H9 (cell line): ENCODE data around the gene SLC2A5. TPM values are rescaled to one million over a fixed set of nuclear protein-coding genes. Genes with fewer than 3 reads are reported as not detected.
A peak's percentile ranks its signal among the peaks of the same experiment; 100 is the strongest.

ENCODE experiments used
- DNase-seq: peaks from one replicate; pipeline ENCODE4 v3.0.0-alpha.2; 2017
- H2AFZ ChIP-seq: one replicate; pipeline ENCODE4 v1.6.1; 2013; ENCODE audit warnings: mild to moderate bottlenecking, low read length, control low read depth, moderate library complexity
- H2AK5ac ChIP-seq: 2 replicates; pipeline ENCODE4 v1.6.1; 2013; ENCODE audit warnings: low read length, control low read depth, mixed read lengths; ENCODE audit not compliant: insufficient read length
- H2BK120ac ChIP-seq: one replicate; pipeline ENCODE4 v1.6.1; 2013; ENCODE audit warnings: low read depth, mild to moderate bottlenecking, low read length, control low read depth, inconsistent platforms; ENCODE audit not compliant: poor library complexity, severe bottlenecking
- H2BK12ac ChIP-seq: 2 replicates; pipeline ENCODE4 v1.6.1; 2013; ENCODE audit warnings: low read length, control low read depth, mixed read lengths, low read depth; ENCODE audit not compliant: insufficient read length
- H2BK15ac ChIP-seq: 2 replicates; pipeline ENCODE4 v1.6.1; 2013; ENCODE audit warnings: low read depth, low read length, control low read depth
- H2BK20ac ChIP-seq: one replicate; pipeline ENCODE4 v1.6.1; 2013; ENCODE audit warnings: low read depth, mild to moderate bottlenecking, low read length, control low read depth, inconsistent platforms; ENCODE audit not compliant: poor library complexity, severe bottlenecking
- H2BK5ac ChIP-seq: 2 replicates; pipeline ENCODE4 v1.6.1; 2013; ENCODE audit warnings: low read length, control low read depth, mixed read lengths; ENCODE audit not compliant: insufficient read length
- H3K14ac ChIP-seq: 2 replicates; pipeline ENCODE4 v1.6.1; 2013; ENCODE audit warnings: low read length, control low read depth; ENCODE audit not compliant: insufficient read depth
- H3K18ac ChIP-seq: 2 replicates; pipeline ENCODE4 v1.6.1; 2013; ENCODE audit warnings: low read depth, mild to moderate bottlenecking, mixed read lengths, low read length, control low read depth; ENCODE audit not compliant: insufficient read length
- H3K23ac ChIP-seq: 2 replicates; pipeline ENCODE4 v1.6.1; 2013; ENCODE audit warnings: low read length, control low read depth, mixed read lengths, low read depth; ENCODE audit not compliant: insufficient read length
- H3K23me2 ChIP-seq: 2 replicates; pipeline ENCODE4 v1.6.1; 2013; ENCODE audit warnings: low read depth, mild to moderate bottlenecking, mixed read lengths, low read length, control low read depth; ENCODE audit not compliant: insufficient read length, poor library complexity, severe bottlenecking
- H3K27ac ChIP-seq: 2 replicates; pipeline ENCODE4 v1.5.1; 2013; ENCODE audit warnings: low read length, control low read depth, mixed read lengths, low read depth; ENCODE audit not compliant: insufficient read length
- H3K27me3 ChIP-seq: 2 replicates; pipeline ENCODE4 v1.6.1; 2013; ENCODE audit warnings: low read length, control low read depth, inconsistent platforms; ENCODE audit not compliant: insufficient read depth
- H3K4ac ChIP-seq: 2 replicates; pipeline ENCODE4 v1.6.1; 2013; ENCODE audit warnings: low read depth, mild to moderate bottlenecking, control low read depth, inconsistent platforms, low read length, moderate library complexity
- H3K4me1 ChIP-seq: 2 replicates; pipeline ENCODE4 v1.6.1; 2013; ENCODE audit warnings: low read length, control low read depth, inconsistent platforms; ENCODE audit not compliant: insufficient read depth
- H3K4me2 ChIP-seq: 2 replicates; pipeline ENCODE4 v1.6.1; 2013; ENCODE audit warnings: low read length, control low read depth, mixed read lengths; ENCODE audit not compliant: insufficient read length, insufficient read depth
- H3K56ac ChIP-seq: 2 replicates; pipeline ENCODE4 v1.6.1; 2013; ENCODE audit warnings: low read depth, mild to moderate bottlenecking, mixed read lengths, low read length, control low read depth; ENCODE audit not compliant: insufficient read length
- H3K79me1 ChIP-seq: 2 replicates; pipeline ENCODE4 v1.6.1; 2013; ENCODE audit warnings: low read depth, mild to moderate bottlenecking, moderate library complexity, low read length, control low read depth, inconsistent platforms; ENCODE audit not compliant: insufficient read depth, poor library complexity, severe bottlenecking
- H3K79me2 ChIP-seq: 2 replicates; pipeline ENCODE4 v1.6.1; 2013; ENCODE audit warnings: low read length, control low read depth, inconsistent platforms; ENCODE audit not compliant: insufficient read depth
- H3K9ac ChIP-seq: 2 replicates; pipeline ENCODE4 v1.6.1; 2013; ENCODE audit warnings: low read length, control low read depth, mixed read lengths; ENCODE audit not compliant: insufficient read length; ENCODE audit errors: extremely low read depth
- H3K9me3 ChIP-seq: one replicate; pipeline ENCODE4 v1.6.1; 2013; ENCODE audit warnings: low read depth, low read length, inconsistent platforms; ENCODE audit not compliant: control insufficient read depth
- H3T11ph ChIP-seq: one replicate; pipeline ENCODE4 v1.6.1; 2013; ENCODE audit warnings: mild to moderate bottlenecking, low read length, control low read depth, inconsistent platforms
- H4K20me1 ChIP-seq: one replicate; pipeline ENCODE4 v1.6.1; 2013; ENCODE audit not compliant: control insufficient read depth, insufficient read length, insufficient read depth
- H4K5ac ChIP-seq: 2 replicates; pipeline ENCODE4 v1.6.1; 2013; ENCODE audit warnings: low read depth, mild to moderate bottlenecking, mixed read lengths, low read length, control low read depth; ENCODE audit not compliant: insufficient read length
- H4K8ac ChIP-seq: replicated peaks from 2 replicates; pipeline ENCODE4 v1.6.1; 2013; ENCODE audit warnings: low read length, control low read depth, mixed read lengths, low read depth; ENCODE audit not compliant: insufficient read length
- H4K91ac ChIP-seq: 2 replicates; pipeline ENCODE4 v1.6.1; 2013; ENCODE audit warnings: low read depth, mild to moderate bottlenecking, moderate library complexity, mixed read lengths, low read length, control low read depth; ENCODE audit not compliant: insufficient read length
- H3K27ac Mint-ChIP-seq, 3 experiments: 2 replicates in 2 of 3; 3 replicates in 1 of 3; pipeline ENCODE4 v1.8.0; 2020 to 2021; ENCODE audit warnings: mixed read lengths in 3 of 3, mild to moderate bottlenecking in 1 of 3, moderate library complexity in 1 of 3
- H3K27me3 Mint-ChIP-seq: 2 replicates; pipeline ENCODE4 v1.8.0; 2021; ENCODE audit warnings: low read depth, mild to moderate bottlenecking, moderate library complexity, mixed read lengths
- H3K36me3 Mint-ChIP-seq, 3 experiments: 2 replicates in 2 of 3; 3 replicates in 1 of 3; pipeline ENCODE4 v1.8.0; 2020 to 2021; ENCODE audit warnings: low read depth in 3 of 3, mixed read lengths in 3 of 3; ENCODE audit not compliant: insufficient read depth in 1 of 3
- H3K4me1 Mint-ChIP-seq, 2 experiments: 2 replicates each; pipeline ENCODE4 v1.8.0; 2020; ENCODE audit warnings: mixed read lengths in 2 of 2
- H3K4me3 Mint-ChIP-seq, 2 experiments: 2 replicates in 1 of 2; 3 replicates in 1 of 2; pipeline ENCODE4 v1.8.0; 2020 to 2021; ENCODE audit warnings: mild to moderate bottlenecking in 2 of 2, mixed read lengths in 2 of 2, moderate library complexity in 1 of 2
- H3K9me3 Mint-ChIP-seq, 2 experiments: 2 replicates in 1 of 2; 3 replicates in 1 of 2; pipeline ENCODE4 v1.8.0; 2020; ENCODE audit warnings: mild to moderate bottlenecking in 2 of 2, mixed read lengths in 2 of 2, moderate library complexity in 1 of 2
- WGBS: extraction: QIAGEN DNeasy Blood & Tissue Kit; methylation state at CpG from one replicate; pipeline ENCODE4 v1.1.7; 2013; ENCODE audit warnings: missing lambda C conversion rate, low lambda C conversion rate, mixed read lengths; ENCODE audit not compliant: insufficient read length; ENCODE audit errors: extremely low coverage; 5-methylcytosine and 5-hydroxymethylcytosine counted together
- total RNA-seq: library from RNA; stranded (reverse); gene quantifications from 2 replicates; pipeline ENCODE4 v1.2.1, GENCODE V29; 2021
- TF ChIP-seq, protein P1 (sequence below): fragments of 200-600 bp; sonication (generic); conservative IDR thresholded peaks from 3 replicates; pipeline ENCODE4 v1.8.0; 2021; ENCODE audit warnings: antibody characterized with exemption, mild to moderate bottlenecking

The SLC2A5 gene
- total RNA-seq, 1 experiment from 2014 or later: not detected

DNA sequence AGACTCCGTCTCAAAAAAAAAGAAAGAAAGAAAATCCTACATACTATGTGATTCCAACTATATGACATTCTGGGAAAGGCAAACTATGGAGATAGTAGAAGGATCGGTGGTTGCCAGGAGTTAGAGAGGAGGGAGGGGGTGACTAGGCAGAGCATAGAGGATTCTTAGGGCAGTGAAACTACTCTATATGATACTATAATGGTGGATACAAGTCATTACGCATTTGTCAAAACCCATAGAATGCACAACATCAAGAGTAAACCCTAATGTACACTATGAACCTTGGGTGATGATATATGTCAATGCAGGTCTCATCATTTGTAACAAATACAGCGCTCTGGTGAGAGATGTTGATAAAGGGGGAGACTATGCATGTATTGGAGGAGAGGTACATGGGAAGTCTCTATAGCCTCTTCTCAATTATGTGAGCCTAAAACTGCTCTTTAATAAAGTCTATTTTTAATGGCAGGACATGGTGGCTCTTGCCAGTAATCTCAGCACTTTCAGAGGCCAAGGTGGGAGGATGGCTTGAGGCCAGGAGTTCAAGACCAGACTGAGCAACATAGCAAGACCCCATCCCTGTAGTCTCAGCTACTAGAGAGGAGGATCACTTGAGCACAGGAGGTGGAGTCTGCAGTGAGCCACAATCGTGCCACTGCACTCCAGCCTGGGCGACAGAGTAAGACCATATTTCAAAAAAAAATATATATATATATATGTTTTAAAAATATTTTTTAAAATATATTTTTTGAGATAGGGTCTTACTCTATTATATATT lies 17.0 kb downstream of the SLC2A5 start:
- Histone ChIP-seq H3K27ac (no peak overlapping the region), H3K79me1 (no peaks in the 10 kb centered on the region), H3K56ac (no peak overlapping the region), H2BK120ac (no peak overlapping the region), H2BK20ac (no peak overlapping the region), H3K9me3 (no peaks in the 10 kb centered on the region), H3K9ac (no peak overlapping the region), H3K79me2 (no peaks in the 10 kb centered on the region), H2BK15ac (no peak overlapping the region), H4K8ac (no peak overlapping the region), H3K4me1 (peaks cover 7% of the 10 kb centered on the region; the same call in 1 of the 2 replicates), H4K91ac (no peak overlapping the region), H2BK12ac (no peak overlapping the region), H4K20me1 (no peaks in the 10 kb centered on the region), H4K5ac (no peak overlapping the region), H3K4me2 (no peak overlapping the region), H3K4ac (no peak overlapping the region), H3T11ph (no peak overlapping the region), H2BK5ac (no peak overlapping the region), H3K14ac (no peak overlapping the region), H3K27me3 (no peaks in the 10 kb centered on the region), H3K18ac (no peak overlapping the region), H3K23ac (no peak overlapping the region), H3K23me2 (no peaks in the 10 kb centered on the region), H2AK5ac (no peak overlapping the region), H2AFZ (no peak overlapping the region)
- TF ChIP-seq, protein P1, sequence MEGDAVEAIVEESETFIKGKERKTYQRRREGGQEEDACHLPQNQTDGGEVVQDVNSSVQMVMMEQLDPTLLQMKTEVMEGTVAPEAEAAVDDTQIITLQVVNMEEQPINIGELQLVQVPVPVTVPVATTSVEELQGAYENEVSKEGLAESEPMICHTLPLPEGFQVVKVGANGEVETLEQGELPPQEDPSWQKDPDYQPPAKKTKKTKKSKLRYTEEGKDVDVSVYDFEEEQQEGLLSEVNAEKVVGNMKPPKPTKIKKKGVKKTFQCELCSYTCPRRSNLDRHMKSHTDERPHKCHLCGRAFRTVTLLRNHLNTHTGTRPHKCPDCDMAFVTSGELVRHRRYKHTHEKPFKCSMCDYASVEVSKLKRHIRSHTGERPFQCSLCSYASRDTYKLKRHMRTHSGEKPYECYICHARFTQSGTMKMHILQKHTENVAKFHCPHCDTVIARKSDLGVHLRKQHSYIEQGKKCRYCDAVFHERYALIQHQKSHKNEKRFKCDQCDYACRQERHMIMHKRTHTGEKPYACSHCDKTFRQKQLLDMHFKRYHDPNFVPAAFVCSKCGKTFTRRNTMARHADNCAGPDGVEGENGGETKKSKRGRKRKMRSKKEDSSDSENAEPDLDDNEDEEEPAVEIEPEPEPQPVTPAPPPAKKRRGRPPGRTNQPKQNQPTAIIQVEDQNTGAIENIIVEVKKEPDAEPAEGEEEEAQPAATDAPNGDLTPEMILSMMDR: no peak
- no CpG with 5 or more reads among the region's 6 CpGs for WGBS
- H3K4me1 Mint-ChIP-seq: peaks cover 13 to 18% of the 10 kb centered on the region in 2 experiments
- DNase-seq: no peak
- no peaks in the 10 kb centered on the region; the same call in 1 of the 2 replicates for H3K27me3 Mint-ChIP-seq
- H3K27ac Mint-ChIP-seq: peak overlapping the region in 2 of 3 experiments; percentile 0 to 77; a peak in 3 of 7 replicates
- no peaks in the 10 kb centered on the region for H3K36me3 Mint-ChIP-seq
- no peak overlapping the region for H3K4me3 Mint-ChIP-seq
- no peaks in the 10 kb centered on the region for H3K9me3 Mint-ChIP-seq
